SU-DHL-6 (cell line): ENCODE measurements around the gene SOCS6.
"Not testable (repeated sequence)": the region's sequence is repeated elsewhere in the genome, so short reads cannot be mapped to it uniquely, and the experiment has no call there.

Experiments used
- H2AFZ ChIP-seq: fragments of 200-600 bp; sonication (generic); 2 replicates; pipeline ENCODE4 v1.6.1; 2014; ENCODE audit warnings: low read depth, mild to moderate bottlenecking, moderate library complexity, mixed read lengths, antibody characterized with exemption, low read length; ENCODE audit not compliant: severe bottlenecking
- H3F3A ChIP-seq: fragments of 200-600 bp; shearing (Covaris generic); 2 replicates; pipeline ENCODE4 v1.6.0; 2016; ENCODE audit warnings: antibody characterized with exemption, mild to moderate bottlenecking; ENCODE audit not compliant: insufficient read depth
- H3K27ac ChIP-seq: fragments of 200-600 bp; sonication (generic); 2 replicates; pipeline ENCODE4 v1.5.1; 2016; ENCODE audit warnings: low read depth, mild to moderate bottlenecking, low read length, moderate library complexity, mixed read lengths
- H3K27me3 ChIP-seq: fragments of 200-600 bp; sonication (generic), shearing (Covaris generic); 2 replicates; pipeline ENCODE4 v1.6.0; 2014; ENCODE audit warnings: mild to moderate bottlenecking, low read length
- H3K36me3 ChIP-seq: fragments of 200-600 bp; sonication (generic); 2 replicates; pipeline ENCODE4 v1.6.1; 2014; ENCODE audit warnings: mild to moderate bottlenecking, low read length, mixed read lengths
- H3K4me2 ChIP-seq: fragments of 300-600, 200-600 bp; shearing (Covaris generic), sonication (generic); 2 replicates; pipeline ENCODE4 v1.6.0; 2014; ENCODE audit warnings: low read length, low read depth, mild to moderate bottlenecking; ENCODE audit not compliant: poor library complexity, severe bottlenecking
- H3K4me3 ChIP-seq: fragments of 200-600 bp; sonication (generic); 2 replicates; pipeline ENCODE4 v1.5.1; 2014; ENCODE audit warnings: antibody characterized with exemption, low read length, mild to moderate bottlenecking, mixed read lengths; ENCODE audit not compliant: insufficient read depth, poor library complexity, severe bottlenecking
- H3K79me2 ChIP-seq: fragments of 200-600 bp; sonication (generic); 2 replicates; pipeline ENCODE4 v1.6.1; 2014; ENCODE audit warnings: mild to moderate bottlenecking, low read length, moderate library complexity; ENCODE audit not compliant: insufficient read depth
- H3K9ac ChIP-seq: fragments of 200-600 bp; sonication (generic); 2 replicates; pipeline ENCODE4 v1.7.0; 2014; ENCODE audit warnings: mild to moderate bottlenecking, low read length
- H3K9me2 ChIP-seq: fragments of 200-600 bp; sonication (generic); replicated peaks from 2 replicates; pipeline ENCODE4 v1.6.1; 2014; ENCODE audit warnings: low read length; ENCODE audit not compliant: insufficient read depth
- H3K9me3 ChIP-seq: fragments of 200-600 bp; sonication (generic); 2 replicates; pipeline ENCODE4 v1.6.1; 2014; ENCODE audit warnings: low read length, mixed read lengths; ENCODE audit not compliant: insufficient read depth
- H4K20me1 ChIP-seq: fragments of 200-600 bp; sonication (generic); 2 replicates; pipeline ENCODE4 v1.6.1; 2014; ENCODE audit warnings: low read depth, mild to moderate bottlenecking, antibody characterized with exemption, low read length, moderate library complexity, mixed read lengths
- CTCF ChIP-seq: fragments of 200-600 bp; sonication (generic); IDR thresholded peaks from one replicate; pipeline ENCODE4 v1.5.1; 2017; ENCODE audit warnings: antibody characterized with exemption, mild to moderate bottlenecking, low read length, moderate library complexity; ENCODE audit not compliant: insufficient read depth, poor library complexity, severe bottlenecking
- EZH2phosphoT487 ChIP-seq: fragments of 200-600 bp; sonication (generic), shearing (Covaris generic); conservative IDR thresholded peaks from 2 replicates; pipeline ENCODE4 v1.6.1; 2018; ENCODE audit warnings: mild to moderate bottlenecking, antibody characterized with exemption, low read length, moderate library complexity, mixed read lengths

SOCS6 gene

GRCh38 chr18:70366670-70367069 lies 77.8 kb downstream of the SOCS6 start:
- Histone ChIP-seq H3K27me3 (no peaks in the 10 kb centered on the region), H3F3A (no peaks in the 10 kb centered on the region), H3K36me3 (no peaks in the 10 kb centered on the region), H2AFZ (no peak overlapping the region), H3K4me2 (no peak overlapping the region), H3K9me3 (no peaks in the 10 kb centered on the region), H4K20me1 (no peaks in the 10 kb centered on the region), H3K9ac (no peak overlapping the region), H3K9me2 (no peaks in the 10 kb centered on the region), H3K27ac (no peak overlapping the region), H3K79me2 (no peaks in the 10 kb centered on the region), H3K4me3 (no peak overlapping the region)
- TF ChIP-seq CTCF, result no peak
- TF ChIP-seq EZH2phosphoT487, result no peak

- H3K27ac ChIP-seq, H4K20me1 ChIP-seq, H3K9me3 ChIP-seq, H3K79me2 ChIP-seq, H3K4me3 ChIP-seq, H3K9ac ChIP-seq, H3K36me3 ChIP-seq, H2AFZ ChIP-seq, H3K27me3 ChIP-seq, H3F3A ChIP-seq, H3K4me2 ChIP-seq, H3K9me2 ChIP-seq: not testable (repeated sequence)
Measured at GRCh38 chr18:70367344-70367743, 78.5 kb downstream of the SOCS6 start.

- H3K27ac ChIP-seq, result no peak overlapping the region
Measured at GRCh38 chr18:70368903-70369302, 80.1 kb downstream of the SOCS6 start.

More at GRCh38 chr18:70368903-70369302, 80.1 kb downstream of the SOCS6 start:
- H3F3A ChIP-seq, result no peaks in the 10 kb centered on the region
- H4K20me1 ChIP-seq, result no peaks in the 10 kb centered on the region
- no peaks in the 10 kb centered on the region for H3K9me2 ChIP-seq
- no peak overlapping the region for H3K4me2 ChIP-seq
- H3K4me3 ChIP-seq, result no peak overlapping the region
- no peaks in the 10 kb centered on the region for H3K9me3 ChIP-seq
- H3K9ac ChIP-seq, result no peak overlapping the region
- no peaks in the 10 kb centered on the region for H3K27me3 ChIP-seq
- no peak for TF ChIP-seq EZH2phosphoT487
- no peak for TF ChIP-seq CTCF
- no peaks in the 10 kb centered on the region for H3K79me2 ChIP-seq
- no peak overlapping the region for H2AFZ ChIP-seq
- no peaks in the 10 kb centered on the region for H3K36me3 ChIP-seq
